GM19239 (cell line): ENCODE data around the gene LRCH1.

Source experiments
- DNase-seq: peaks from one replicate; pipeline ENCODE4 v3.0.0; 2011; ENCODE audit warnings: low spot score; ENCODE audit not compliant: insufficient read length
- FAIRE-seq: peaks from 2 replicates; lab custom pipeline; 2011; peaks lifted over from hg19 to GRCh38; lab: Jason Lieb, UNC

LRCH1 gene

DNA sequence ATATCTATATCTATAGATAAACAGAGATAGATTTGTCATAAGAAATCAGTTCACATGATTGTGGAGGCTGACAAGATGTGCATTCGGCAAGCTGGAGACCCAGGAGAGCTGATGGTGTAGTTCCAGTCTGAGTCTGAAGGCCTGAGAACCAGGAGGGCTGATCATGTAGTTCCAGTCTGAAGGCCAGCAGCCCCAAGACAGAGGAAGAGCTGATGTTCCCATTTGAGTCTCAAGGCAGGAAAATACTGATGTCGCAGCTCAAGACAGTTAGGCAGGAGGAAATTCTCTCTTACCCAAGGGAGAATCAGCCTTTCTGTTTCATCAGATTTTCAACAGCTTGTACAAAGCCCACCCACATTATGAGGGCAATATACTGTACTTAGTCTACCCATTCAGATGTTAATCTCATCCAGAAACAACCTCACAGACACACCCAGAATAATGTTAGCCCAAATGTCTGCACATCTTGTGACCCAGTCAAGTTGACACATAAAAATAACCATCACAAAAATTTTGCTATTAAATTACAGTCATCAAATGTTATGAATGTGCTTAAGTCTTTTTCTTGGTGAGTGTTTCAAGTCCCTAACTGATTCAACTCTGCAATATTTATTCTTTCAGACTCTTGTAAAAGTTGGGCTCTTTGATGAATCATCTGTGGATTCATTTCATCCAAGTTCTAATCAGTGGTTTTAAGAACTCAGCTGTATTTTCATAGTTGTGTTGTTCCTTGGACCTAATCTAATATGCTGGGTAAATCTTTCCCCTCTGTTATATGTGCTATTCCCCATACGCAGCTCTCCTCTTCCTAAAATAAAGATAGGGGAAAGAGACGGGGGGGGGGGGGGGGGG lies 22.7 kb upstream of the LRCH1 start:
- DNase-seq, result no peak

DNA sequence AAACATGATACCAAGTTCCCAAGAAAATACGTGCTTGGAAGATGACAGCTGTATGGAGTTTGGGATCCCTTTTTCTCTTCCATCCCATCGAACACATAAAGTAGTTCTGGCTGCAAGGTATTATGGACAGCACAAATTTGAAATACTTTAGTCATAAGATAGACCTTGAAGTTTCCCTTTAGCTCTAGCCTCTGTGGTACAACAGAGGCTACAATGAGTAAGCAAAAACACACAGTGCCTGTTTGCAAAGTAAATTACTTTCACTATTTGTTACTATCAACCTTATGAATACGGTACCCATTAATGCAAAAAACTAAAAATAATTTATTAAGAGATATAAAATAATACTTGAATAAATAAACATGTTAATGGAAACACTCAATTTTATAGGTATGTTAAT lies 21.0 kb upstream of the LRCH1 start:
- DNase-seq (no peak), FAIRE-seq (no peak)

More for the DNA sequence above, 22.7 kb upstream of the LRCH1 start:
- FAIRE-seq, result peak; percentile 40

DNA sequence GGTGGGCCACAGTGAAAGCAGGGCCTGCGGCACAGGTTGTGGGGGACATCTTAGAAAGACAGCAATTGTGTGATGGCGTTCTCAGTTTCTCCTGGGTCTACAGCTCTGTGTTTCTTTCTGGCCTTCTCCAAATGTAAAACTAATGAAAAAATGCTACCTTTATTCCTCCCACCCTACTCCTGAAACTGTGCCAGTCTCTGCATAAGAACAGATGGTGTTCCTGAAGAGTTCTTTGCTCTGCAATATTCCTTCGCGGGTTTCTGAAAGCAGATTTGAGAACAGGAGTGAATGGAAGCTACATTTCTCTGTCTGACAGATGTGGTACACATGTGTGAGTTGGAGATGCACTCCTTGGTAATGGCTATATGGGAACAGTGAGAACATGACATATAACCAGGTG lies 18.0 kb upstream of the LRCH1 start:
- DNase-seq, result no peak
- no peak for FAIRE-seq

- DNase-seq, result no peak
- FAIRE-seq, result no peak
These were observed 17.1 kb upstream of the LRCH1 start for GRCh38 chr13:46535825-46536224.

- no peak for FAIRE-seq
- no peak for DNase-seq
These were observed 16.6 kb upstream of the LRCH1 start for GRCh38 chr13:46536341-46536740.

DNA sequence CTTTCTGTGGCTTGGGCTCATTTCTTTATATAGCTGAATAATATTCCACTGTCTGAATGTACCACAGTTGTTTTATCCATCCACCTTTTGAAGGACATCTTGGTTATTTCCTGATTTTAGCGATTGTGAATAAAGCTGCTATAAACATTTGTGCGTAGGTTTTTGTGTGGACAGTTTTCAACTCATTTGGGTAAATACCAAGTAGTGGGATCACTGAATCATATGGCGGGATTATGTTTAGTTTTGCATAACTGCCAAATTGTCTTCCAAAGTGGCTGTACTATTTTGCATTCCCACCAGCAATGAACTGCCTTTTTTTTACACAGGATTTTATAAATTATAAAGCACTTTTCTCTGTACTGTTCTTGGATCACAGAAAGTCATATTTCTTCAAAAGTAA lies 13.7 kb upstream of the LRCH1 start:
- DNase-seq (no peak), FAIRE-seq (no peak)

DNA sequence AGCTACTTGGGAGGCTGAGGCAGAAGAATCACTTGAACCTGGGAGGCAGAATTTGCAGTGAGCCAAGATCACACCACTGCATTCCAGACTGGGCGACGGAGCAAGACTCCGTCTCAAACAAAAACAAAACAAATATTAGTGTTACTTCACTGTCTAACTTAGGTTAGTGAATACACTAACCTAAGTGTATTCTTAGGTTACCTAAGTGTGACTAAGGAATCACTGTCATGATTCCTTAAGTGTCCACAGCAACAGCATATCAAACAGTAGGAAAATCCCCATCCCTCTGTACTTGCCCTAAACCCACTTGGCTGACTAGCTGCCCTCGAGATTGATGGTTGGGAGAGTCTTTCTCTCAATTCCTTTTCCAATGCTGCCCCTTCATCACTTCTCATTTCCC lies 11.8 kb upstream of the LRCH1 start:
- DNase-seq, result no peak
- FAIRE-seq, result no peak

DNA sequence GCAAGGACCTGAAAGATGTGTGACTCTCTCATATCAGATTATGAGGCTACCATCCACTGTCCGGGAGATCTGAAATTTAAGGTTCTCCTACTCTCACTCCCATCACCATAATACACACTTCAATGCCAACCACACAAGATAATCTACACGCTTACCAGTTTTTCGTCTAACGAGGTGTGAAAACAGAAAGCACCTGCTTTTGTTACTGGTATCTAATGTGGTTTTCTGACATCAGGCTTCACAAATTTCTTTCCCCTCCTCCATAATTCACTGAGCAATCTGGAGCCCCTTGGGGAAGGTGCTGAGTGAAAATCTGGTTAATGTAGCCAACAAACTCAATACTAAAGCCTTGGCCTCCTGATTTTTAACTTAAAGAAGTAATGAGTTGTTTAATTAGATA lies 10.1 kb upstream of the LRCH1 start:
- FAIRE-seq (peak; percentile 21), DNase-seq (no peak)

GRCh38 chr13:46543287-46543686 lies 9.7 kb upstream of the LRCH1 start:
- FAIRE-seq (no peak), DNase-seq (no peak)

DNA sequence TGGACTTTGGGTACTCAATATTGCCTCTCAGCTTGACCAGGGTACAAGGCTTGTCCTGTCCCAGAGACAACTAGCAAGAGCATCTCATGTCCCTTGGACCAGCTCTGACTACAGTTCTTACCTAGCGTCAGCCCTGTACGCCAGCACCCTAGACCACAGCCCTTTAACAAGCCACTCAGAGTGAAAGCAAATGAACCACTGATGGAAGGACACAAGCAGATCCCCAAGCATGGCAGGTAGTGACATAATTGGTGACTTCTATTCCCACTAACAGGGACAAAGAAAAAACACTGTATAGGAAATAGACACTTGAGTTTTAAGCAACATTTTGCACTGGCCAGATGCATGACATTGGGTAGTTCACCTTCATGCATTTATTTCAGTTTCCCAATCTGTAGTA lies 8.8 kb upstream of the LRCH1 start:
- FAIRE-seq (peak; percentile 81), DNase-seq (no peak)

GRCh38 chr13:46544811-46545210 lies 8.2 kb upstream of the LRCH1 start:
- DNase-seq, result no peak
- no peak for FAIRE-seq

DNA sequence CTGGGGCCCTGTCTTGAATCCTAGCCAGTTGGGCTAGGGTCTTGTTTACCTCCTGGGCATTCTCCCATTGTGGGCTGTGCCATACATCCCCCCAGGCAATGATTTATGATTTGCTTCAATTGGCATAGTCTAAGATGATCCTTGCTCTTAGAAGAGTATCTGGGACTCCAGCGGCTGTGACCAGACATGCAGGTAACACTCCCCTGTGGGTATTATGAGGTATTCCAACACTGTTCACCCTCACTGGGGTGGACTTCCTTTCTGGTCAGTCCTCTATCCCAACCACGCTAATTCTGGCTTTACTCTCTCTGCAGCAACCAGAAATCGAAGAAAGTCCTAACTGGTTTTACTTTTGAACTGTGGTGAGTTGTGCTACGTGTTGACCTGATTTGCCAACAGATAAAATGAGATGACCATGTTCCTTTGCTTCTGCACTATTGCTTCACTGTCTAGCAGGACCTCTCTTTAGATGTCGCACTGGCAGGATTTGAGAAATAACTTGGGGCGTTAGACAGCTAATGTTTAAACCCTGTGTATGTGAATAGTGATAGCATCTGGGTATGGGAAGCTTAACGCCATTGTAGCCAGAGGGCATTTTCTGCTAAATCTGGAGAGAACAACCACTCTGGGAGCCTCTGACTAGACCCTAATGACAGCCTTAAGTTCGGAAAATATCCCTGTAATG lies 6.7 kb upstream of the LRCH1 start:
- DNase-seq (no peak), FAIRE-seq (no peak)

- no peak for FAIRE-seq
These were observed 2.1 kb upstream of the LRCH1 start for GRCh38 chr13:46550822-46551221.

GRCh38 chr13:46551410-46552302 lies 1.3 kb upstream of the LRCH1 start:
- DNase-seq (no peak), FAIRE-seq (peak; percentile 97)

More at GRCh38 chr13:46550822-46551221, 2.1 kb upstream of the LRCH1 start:
- DNase-seq, result no peak

DNA sequence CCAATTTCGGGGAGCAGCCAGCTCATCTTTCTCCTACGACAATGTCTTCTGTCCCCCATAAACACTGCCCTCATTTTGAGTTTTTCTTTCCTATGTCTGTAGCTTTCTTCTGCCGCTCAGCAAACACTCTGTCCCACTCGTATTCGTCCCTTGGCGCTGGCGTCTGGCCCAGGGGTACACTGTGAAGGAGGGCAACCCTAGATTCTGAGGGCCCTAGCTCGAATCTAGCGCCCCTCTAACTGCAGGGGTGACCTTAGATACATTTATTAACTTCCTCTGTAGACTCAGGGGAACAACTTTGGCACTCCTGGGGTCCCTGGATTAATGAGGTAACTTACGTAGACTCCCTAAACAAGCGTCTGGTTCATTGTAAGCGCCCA lies 677 bp upstream of the LRCH1 start:
- no peak for DNase-seq
- peak; percentile 51 for FAIRE-seq

GRCh38 chr13:46553521-46553885 lies 533 bp downstream of the LRCH1 start:
- DNase-seq (no peak), FAIRE-seq (no peak)

GRCh38 chr13:46553886-46554858 lies 1.2 kb downstream of the LRCH1 start:
- FAIRE-seq, result peak; percentile 91
- DNase-seq, result no peak

GRCh38 chr13:46554951-46555350 lies 2.0 kb downstream of the LRCH1 start:
- no peak for FAIRE-seq

GRCh38 chr13:46555722-46556417 lies 2.9 kb downstream of the LRCH1 start:
- DNase-seq, result no peak
- peak; percentile 70 for FAIRE-seq

More at GRCh38 chr13:46554951-46555350, 2.0 kb downstream of the LRCH1 start:
- DNase-seq, result no peak
